ENCODE results near the gene CFLAR. TPM values are rescaled to one million over a fixed set of nuclear protein-coding genes. Genes with fewer than 3 reads are reported as not detected.

CFLAR gene
- total and polyA plus RNA-seq, 2 of the 13 experiments (the other 11 are each of a cell fraction or from before 2014, with no cell fraction given): 43.8 to 92.1 TPM

GRCh38 chr2:201071479-201072200 is 44.3 kb upstream of the CFLAR start, which contains the start of the genes HYCC2 and NDUFB3 (continued):
- TF ChIP-seq, protein P1, sequence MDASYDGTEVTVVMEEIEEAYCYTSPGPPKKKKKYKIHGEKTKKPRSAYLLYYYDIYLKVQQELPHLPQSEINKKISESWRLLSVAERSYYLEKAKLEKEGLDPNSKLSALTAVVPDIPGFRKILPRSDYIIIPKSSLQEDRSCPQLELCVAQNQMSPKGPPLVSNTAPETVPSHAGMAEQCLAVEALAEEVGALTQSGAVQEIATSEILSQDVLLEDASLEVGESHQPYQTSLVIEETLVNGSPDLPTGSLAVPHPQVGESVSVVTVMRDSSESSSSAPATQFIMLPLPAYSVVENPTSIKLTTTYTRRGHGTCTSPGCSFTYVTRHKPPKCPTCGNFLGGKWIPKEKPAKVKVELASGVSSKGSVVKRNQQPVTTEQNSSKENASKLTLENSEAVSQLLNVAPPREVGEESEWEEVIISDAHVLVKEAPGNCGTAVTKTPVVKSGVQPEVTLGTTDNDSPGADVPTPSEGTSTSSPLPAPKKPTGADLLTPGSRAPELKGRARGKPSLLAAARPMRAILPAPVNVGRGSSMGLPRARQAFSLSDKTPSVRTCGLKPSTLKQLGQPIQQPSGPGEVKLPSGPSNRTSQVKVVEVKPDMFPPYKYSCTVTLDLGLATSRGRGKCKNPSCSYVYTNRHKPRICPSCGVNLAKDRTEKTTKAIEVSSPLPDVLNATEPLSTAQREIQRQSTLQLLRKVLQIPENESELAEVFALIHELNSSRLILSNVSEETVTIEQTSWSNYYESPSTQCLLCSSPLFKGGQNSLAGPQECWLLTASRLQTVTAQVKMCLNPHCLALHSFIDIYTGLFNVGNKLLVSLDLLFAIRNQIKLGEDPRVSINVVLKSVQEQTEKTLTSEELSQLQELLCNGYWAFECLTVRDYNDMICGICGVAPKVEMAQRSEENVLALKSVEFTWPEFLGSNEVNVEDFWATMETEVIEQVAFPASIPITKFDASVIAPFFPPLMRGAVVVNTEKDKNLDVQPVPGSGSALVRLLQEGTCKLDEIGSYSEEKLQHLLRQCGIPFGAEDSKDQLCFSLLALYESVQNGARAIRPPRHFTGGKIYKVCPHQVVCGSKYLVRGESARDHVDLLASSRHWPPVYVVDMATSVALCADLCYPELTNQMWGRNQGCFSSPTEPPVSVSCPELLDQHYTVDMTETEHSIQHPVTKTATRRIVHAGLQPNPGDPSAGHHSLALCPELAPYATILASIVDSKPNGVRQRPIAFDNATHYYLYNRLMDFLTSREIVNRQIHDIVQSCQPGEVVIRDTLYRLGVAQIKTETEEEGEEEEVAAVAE (CRISPR knock-in tag; IDR thresholded peaks at IDR 0.05; ENCODE audit: borderline replicate concordance): peak; percentile 100
- no peak for TF ChIP-seq TAF15 (IDR thresholded peaks at IDR 0.05; ENCODE audit: low read depth, low read length, poor library complexity, severe bottlenecking)
- peak; percentile 89; the same call in 1 of the 2 replicates for TF ChIP-seq MXD1 (CRISPR knock-in tag; IDR thresholded peaks at IDR 0.05)
- TF ChIP-seq ZXDC (CRISPR knock-in tag; IDR thresholded peaks at IDR 0.05): 0 out of 2 replicates have a peak, but pooled peaks have one; percentile 50
- TF ChIP-seq ASH2L (IDR thresholded peaks at IDR 0.05; ENCODE audit: insufficient read length, low read depth, low read length): peak; percentile 100
- TF ChIP-seq RFX1 (IDR thresholded peaks at IDR 0.05): no peak; the same call in 1 of the 2 replicates
- TF ChIP-seq, protein P2, sequence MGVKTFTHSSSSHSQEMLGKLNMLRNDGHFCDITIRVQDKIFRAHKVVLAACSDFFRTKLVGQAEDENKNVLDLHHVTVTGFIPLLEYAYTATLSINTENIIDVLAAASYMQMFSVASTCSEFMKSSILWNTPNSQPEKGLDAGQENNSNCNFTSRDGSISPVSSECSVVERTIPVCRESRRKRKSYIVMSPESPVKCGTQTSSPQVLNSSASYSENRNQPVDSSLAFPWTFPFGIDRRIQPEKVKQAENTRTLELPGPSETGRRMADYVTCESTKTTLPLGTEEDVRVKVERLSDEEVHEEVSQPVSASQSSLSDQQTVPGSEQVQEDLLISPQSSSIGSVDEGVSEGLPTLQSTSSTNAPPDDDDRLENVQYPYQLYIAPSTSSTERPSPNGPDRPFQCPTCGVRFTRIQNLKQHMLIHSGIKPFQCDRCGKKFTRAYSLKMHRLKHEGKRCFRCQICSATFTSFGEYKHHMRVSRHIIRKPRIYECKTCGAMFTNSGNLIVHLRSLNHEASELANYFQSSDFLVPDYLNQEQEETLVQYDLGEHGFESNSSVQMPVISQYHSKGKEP (CRISPR knock-in tag; IDR thresholded peaks at IDR 0.05): peak; percentile 90; the same call in 1 of the 2 replicates
- TF ChIP-seq JUND (CRISPR knock-in tag; IDR thresholded peaks at IDR 0.05): 0 out of 2 replicates have a peak, but pooled peaks have one; percentile 48
- TF ChIP-seq NR2F6 (IDR thresholded peaks at IDR 0.05): peak; percentile 80
- TF ChIP-seq NR2F6 (CRISPR knock-in tag; IDR thresholded peaks at IDR 0.05): peak; percentile 85
- TF ChIP-seq ZFY (CRISPR knock-in tag; IDR thresholded peaks at IDR 0.05): peak; percentile 72
- TF ChIP-seq HDAC6 (IDR thresholded peaks at IDR 0.05; ENCODE audit: low read depth, low read length): peak; percentile 42; the same call in 1 of the 2 replicates
- TF ChIP-seq ELK4 (CRISPR knock-in tag; IDR thresholded peaks at IDR 0.05; ENCODE audit: borderline replicate concordance): no peak
- no peak for TF ChIP-seq PHB2 (IDR thresholded peaks at IDR 0.05; ENCODE audit: partially characterized antibody)
- peak; percentile 87 for TF ChIP-seq GMEB1 (CRISPR knock-in tag; IDR thresholded peaks at IDR 0.05; ENCODE audit: borderline replicate concordance)
- peak; percentile 66; the same call in 1 of the 2 replicates for TF ChIP-seq ZNF776 (CRISPR knock-in tag; IDR thresholded peaks at IDR 0.05)
- TF ChIP-seq THAP11 (CRISPR knock-in tag; IDR thresholded peaks at IDR 0.05): peak; percentile 97
